Measurements from ENCODE around the gene TOM1L1. TPM values are rescaled to one million over a fixed set of nuclear protein-coding genes. Genes with fewer than 3 reads are reported as not detected.
"Not testable (repeated sequence)": the region's sequence is repeated elsewhere in the genome, so short reads cannot be mapped to it uniquely, and the experiment has no call there.

Gene TOM1L1
- total RNA-seq, 4 donors from 2014 or later: 40.2 to 54.6 (median 50.5) TPM

GRCh38 chr17:54864070-54864469 is 36.6 kb upstream of the TOM1L1 start:
- Histone ChIP-seq H3K4me3 (no peak overlapping the region), H3K27me3 (no peaks in the 10 kb centered on the region), H3K36me3 (no peaks in the 10 kb centered on the region), H3K27ac (no peak overlapping the region), H3K4me1 (no peaks in the 10 kb centered on the region), H3K9me3 (no peaks in the 10 kb centered on the region)
- no peak for DNase-seq (ENCODE audit: low spot score in 2 of 2)
- 83% methylated on average over 1 of the region's 1 CpG for WGBS
- TF ChIP-seq POLR2A (IDR thresholded peaks at IDR 0.05): no peak
- no peak for TF ChIP-seq POLR2AphosphoS5 (IDR thresholded peaks at IDR 0.05)
- TF ChIP-seq EP300 (IDR thresholded peaks at IDR 0.05): no peak
- no peak for TF ChIP-seq CTCF (IDR thresholded peaks at IDR 0.05)

DNA sequence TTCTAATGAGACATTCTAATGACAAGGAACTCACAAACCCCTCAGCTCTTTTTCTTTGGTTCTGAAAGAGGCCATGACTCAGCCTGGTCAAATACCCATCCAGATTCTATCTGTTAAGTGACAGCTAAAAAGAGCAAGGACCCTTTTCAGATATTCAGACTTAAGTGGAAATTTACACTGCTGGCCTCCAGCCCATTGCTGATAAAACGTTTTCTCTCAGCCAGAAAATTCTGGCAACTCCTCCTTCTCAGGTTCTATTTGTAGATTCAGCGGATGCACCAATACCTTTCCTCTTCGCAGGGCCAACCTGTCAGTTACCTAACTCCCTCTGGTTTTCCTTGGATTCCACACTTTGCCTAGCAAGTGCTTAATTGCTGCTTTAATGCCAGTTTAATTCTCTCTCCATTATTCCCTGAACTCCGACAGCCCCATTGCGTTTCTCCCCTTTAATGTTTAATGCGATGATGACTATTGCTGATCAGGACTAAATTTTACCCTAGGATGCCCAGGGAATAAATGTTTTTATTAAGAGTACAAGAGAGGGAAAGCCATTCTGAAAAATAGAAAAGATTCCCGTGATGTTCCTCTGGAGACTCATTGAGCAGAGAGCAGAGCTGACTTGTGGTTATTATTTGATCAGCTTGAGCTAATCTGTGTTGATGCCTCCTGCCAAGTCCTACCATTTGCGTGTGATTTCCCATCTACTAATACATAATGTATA is 35.9 kb upstream of the TOM1L1 start:
- DNase-seq (ENCODE audit: low spot score in 2 of 2): no peak
- no peaks in the 10 kb centered on the region for H3K9me3 ChIP-seq
- H3K27ac ChIP-seq: no peak overlapping the region
- H3K27me3 ChIP-seq: no peaks in the 10 kb centered on the region
- no peaks in the 10 kb centered on the region for H3K36me3 ChIP-seq
- H3K4me1 ChIP-seq: no peaks in the 10 kb centered on the region
- TF ChIP-seq POLR2AphosphoS5 (IDR thresholded peaks at IDR 0.05): no peak
- whole genome bisulfite sequencing: 56% methylated on average over 8 of the region's 8 CpGs
- no peak overlapping the region for H3K4me3 ChIP-seq

- Histone ChIP-seq H3K36me3 (no peaks in the 10 kb centered on the region), H3K27ac (no peak overlapping the region), H3K4me1 (no peaks in the 10 kb centered on the region), H3K27me3 (no peaks in the 10 kb centered on the region), H3K9me3 (no peaks in the 10 kb centered on the region), H3K4me3 (no peak overlapping the region)
- TF ChIP-seq POLR2AphosphoS5 (IDR thresholded peaks at IDR 0.05): no peak
- TF ChIP-seq CTCF (IDR thresholded peaks at IDR 0.05): no peak
- TF ChIP-seq EP300 (IDR thresholded peaks at IDR 0.05): no peak
- no peak for DNase-seq (ENCODE audit: low spot score in 2 of 2)
- WGBS: 91% methylated on average over 2 of the region's 2 CpGs
Measured at GRCh38 chr17:54867634-54868033, 33.0 kb upstream of the TOM1L1 start.

DNA sequence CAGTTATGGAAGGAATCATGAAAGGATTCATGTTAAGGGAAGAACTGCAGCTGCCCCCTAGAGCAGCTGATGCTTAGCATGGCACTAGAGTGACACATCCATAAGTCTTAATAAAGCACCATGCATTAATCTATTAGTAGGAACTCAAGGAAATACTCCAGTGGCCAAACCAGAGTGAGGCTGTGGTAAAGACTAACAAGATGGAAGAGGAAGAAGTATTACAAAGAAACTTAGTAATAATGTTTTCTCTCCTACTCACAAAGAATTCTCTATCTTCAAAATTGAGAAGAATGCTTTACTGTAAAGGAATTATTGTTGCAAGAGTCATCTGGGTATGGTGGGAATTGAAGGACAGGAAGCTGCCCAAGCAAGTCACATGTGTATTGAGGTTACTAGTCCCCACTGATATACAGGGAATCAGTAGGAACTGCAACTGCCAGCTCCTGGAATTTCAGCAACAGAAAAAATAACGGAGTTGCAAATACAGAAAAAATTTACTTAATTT is 29.9 kb upstream of the TOM1L1 start:
- 82% methylated on average over 1 of the region's 1 CpG for WGBS
- H3K4me1 ChIP-seq: no peaks in the 10 kb centered on the region
- no peak overlapping the region for H3K4me3 ChIP-seq
- no peak for TF ChIP-seq POLR2A (IDR thresholded peaks at IDR 0.05)
- TF ChIP-seq CTCF (IDR thresholded peaks at IDR 0.05): no peak
- no peak for TF ChIP-seq POLR2AphosphoS5 (IDR thresholded peaks at IDR 0.05)
- TF ChIP-seq EP300 (IDR thresholded peaks at IDR 0.05): no peak
- no peaks in the 10 kb centered on the region for H3K27me3 ChIP-seq
- DNase-seq (ENCODE audit: low spot score in 2 of 2): no peak
- H3K9me3 ChIP-seq: no peaks in the 10 kb centered on the region
- no peaks in the 10 kb centered on the region for H3K36me3 ChIP-seq
- H3K27ac ChIP-seq: no peak overlapping the region

GRCh38 chr17:54875906-54876305 is 24.7 kb upstream of the TOM1L1 start:
- DNase-seq (ENCODE audit: low spot score in 2 of 2); H3K36me3 ChIP-seq; H3K27me3 ChIP-seq; H3K9me3 ChIP-seq; H3K4me1 ChIP-seq; H3K27ac ChIP-seq; H3K4me3 ChIP-seq: not testable (repeated sequence)
- WGBS: 78% methylated on average over 2 of the region's 2 CpGs

DNA sequence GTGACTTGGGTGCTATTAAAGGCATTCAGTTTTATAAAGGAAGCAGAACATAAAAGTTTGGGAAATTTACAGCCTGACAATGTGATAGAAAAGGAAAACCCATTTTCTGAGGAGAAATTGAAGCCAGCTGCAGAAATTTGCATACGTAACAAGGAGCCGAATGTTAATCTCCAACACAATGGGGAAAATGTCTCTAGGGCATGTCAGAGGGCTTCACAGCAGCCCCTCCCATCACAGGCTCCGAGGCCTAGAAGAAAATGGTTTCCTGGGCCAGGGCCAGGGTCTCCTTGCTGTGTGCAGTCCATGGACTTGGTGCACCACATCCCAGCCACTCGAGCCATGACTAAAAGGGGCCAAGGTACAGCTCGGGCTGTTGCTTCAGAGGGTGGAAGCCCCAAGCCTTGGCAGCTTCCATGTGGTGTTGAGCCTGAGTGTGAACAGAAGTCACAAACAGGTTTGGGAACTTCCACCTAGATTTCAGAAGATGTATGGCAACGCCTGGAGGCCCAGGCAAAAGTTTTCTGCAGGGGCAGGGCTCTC is 23.9 kb upstream of the TOM1L1 start:
- Histone ChIP-seq H3K27me3 (no peaks in the 10 kb centered on the region), H3K4me3 (no peak overlapping the region), H3K4me1 (no peaks in the 10 kb centered on the region), H3K9me3 (no peaks in the 10 kb centered on the region), H3K36me3 (no peaks in the 10 kb centered on the region), H3K27ac (no peak overlapping the region)
- 65% methylated on average over 6 of the region's 6 CpGs for WGBS
- DNase-seq (ENCODE audit: low spot score in 2 of 2): no peak
- no peak for TF ChIP-seq POLR2AphosphoS5 (IDR thresholded peaks at IDR 0.05)
- TF ChIP-seq EP300 (IDR thresholded peaks at IDR 0.05): no peak
- no peak for TF ChIP-seq POLR2A (IDR thresholded peaks at IDR 0.05)
- TF ChIP-seq CTCF (IDR thresholded peaks at IDR 0.05): no peak
